GM23338 (cell line): ENCODE data around the gene AMBRA1.

Experiments used
- CREB1 ChIP-seq: fragments of 250-450 bp; sonication (Bioruptor Pico); IDR thresholded peaks from 2 replicates; pipeline ENCODE4 v1.5.0; 2020; ENCODE audit warnings: low read depth, mild to moderate bottlenecking, moderate library complexity
- EZH2 ChIP-seq: fragments of 200-600 bp; sonication (generic); IDR thresholded peaks from one replicate; pipeline ENCODE4 v1.8.0; 2017; ENCODE audit warnings: antibody characterized with exemption, mild to moderate bottlenecking, low read depth; ENCODE audit not compliant: unreplicated experiment
- POLR2AphosphoS5 ChIP-seq: IDR thresholded peaks from 2 replicates; pipeline ENCODE4 v1.6.1; 2016; ENCODE audit warnings: antibody characterized with exemption, low read depth
- ZNF114 ChIP-seq: fragments of 250-450 bp; sonication (Bioruptor Pico); IDR thresholded peaks from 2 replicates; pipeline ENCODE4 v1.5.0; 2020; ENCODE audit warnings: mild to moderate bottlenecking, moderate library complexity
- TF ChIP-seq, protein P1 (sequence below), 2 experiments: fragments of 200-600 bp in 1 of 2; sonication (generic) in 1 of 2; conservative IDR thresholded peaks; 2 replicates each; pipeline versions ENCODE4 v1.5.1 to v1.6.1; 2016 to 2017; ENCODE audit warnings: antibody characterized with exemption in 2 of 2, low read depth in 2 of 2, mild to moderate bottlenecking in 2 of 2, moderate library complexity in 1 of 2
- TF ChIP-seq, protein P2 (sequence below): IDR thresholded peaks from one replicate; pipeline ENCODE4 v1.6.1; 2018; ENCODE audit warnings: antibody characterized with exemption; ENCODE audit not compliant: unreplicated experiment

DNA sequence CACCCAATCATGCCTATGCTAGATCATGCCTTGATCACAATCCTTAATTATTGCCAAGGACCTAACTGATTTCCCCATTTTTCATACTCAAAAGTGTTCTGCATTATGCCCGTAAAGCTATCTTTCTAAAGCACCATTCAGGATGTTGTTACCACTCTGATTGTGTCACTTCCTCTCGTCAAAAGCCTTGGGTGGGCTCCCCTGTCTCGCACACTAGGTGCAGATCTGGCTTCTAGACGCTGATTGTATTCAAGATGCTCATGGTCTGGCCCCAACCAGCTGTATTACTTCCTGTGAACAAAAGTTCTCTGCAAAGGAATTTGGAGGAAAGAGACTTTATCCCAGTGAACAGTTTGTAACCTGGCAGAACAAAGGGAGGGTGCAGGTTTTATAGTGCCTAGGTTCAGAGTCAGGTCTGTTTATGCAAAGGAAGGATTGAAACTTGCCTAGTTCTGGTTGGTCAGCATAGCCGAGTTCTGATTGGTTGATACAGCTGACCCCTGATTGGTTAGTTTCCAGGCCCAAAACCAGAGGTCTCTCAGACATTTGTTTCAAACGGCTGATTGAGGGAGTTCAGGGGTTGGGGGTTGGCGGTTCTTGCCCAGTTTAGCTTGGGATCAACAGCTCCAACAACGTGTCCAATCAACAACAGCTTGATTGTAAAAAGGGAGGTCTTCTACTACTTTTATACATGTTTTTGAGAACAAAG, 49.0 kb upstream of the AMBRA1 start:
- TF ChIP-seq, protein P1, sequence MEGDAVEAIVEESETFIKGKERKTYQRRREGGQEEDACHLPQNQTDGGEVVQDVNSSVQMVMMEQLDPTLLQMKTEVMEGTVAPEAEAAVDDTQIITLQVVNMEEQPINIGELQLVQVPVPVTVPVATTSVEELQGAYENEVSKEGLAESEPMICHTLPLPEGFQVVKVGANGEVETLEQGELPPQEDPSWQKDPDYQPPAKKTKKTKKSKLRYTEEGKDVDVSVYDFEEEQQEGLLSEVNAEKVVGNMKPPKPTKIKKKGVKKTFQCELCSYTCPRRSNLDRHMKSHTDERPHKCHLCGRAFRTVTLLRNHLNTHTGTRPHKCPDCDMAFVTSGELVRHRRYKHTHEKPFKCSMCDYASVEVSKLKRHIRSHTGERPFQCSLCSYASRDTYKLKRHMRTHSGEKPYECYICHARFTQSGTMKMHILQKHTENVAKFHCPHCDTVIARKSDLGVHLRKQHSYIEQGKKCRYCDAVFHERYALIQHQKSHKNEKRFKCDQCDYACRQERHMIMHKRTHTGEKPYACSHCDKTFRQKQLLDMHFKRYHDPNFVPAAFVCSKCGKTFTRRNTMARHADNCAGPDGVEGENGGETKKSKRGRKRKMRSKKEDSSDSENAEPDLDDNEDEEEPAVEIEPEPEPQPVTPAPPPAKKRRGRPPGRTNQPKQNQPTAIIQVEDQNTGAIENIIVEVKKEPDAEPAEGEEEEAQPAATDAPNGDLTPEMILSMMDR (conservative IDR thresholded peaks at IDR 0.05; ENCODE audit: low read depth in 2 of 2): no peak
- TF ChIP-seq, protein P2, sequence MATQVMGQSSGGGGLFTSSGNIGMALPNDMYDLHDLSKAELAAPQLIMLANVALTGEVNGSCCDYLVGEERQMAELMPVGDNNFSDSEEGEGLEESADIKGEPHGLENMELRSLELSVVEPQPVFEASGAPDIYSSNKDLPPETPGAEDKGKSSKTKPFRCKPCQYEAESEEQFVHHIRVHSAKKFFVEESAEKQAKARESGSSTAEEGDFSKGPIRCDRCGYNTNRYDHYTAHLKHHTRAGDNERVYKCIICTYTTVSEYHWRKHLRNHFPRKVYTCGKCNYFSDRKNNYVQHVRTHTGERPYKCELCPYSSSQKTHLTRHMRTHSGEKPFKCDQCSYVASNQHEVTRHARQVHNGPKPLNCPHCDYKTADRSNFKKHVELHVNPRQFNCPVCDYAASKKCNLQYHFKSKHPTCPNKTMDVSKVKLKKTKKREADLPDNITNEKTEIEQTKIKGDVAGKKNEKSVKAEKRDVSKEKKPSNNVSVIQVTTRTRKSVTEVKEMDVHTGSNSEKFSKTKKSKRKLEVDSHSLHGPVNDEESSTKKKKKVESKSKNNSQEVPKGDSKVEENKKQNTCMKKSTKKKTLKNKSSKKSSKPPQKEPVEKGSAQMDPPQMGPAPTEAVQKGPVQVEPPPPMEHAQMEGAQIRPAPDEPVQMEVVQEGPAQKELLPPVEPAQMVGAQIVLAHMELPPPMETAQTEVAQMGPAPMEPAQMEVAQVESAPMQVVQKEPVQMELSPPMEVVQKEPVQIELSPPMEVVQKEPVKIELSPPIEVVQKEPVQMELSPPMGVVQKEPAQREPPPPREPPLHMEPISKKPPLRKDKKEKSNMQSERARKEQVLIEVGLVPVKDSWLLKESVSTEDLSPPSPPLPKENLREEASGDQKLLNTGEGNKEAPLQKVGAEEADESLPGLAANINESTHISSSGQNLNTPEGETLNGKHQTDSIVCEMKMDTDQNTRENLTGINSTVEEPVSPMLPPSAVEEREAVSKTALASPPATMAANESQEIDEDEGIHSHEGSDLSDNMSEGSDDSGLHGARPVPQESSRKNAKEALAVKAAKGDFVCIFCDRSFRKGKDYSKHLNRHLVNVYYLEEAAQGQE: no peak
- TF ChIP-seq POLR2AphosphoS5: no peak
- TF ChIP-seq EZH2: no peak
- TF ChIP-seq ZNF114 (CRISPR knock-in tag): no peak
- no peak for TF ChIP-seq CREB1 (CRISPR knock-in tag)
